IMR-90 (cell line): Measurements from ENCODE around the gene SLC35C1. TPM values are rescaled to one million over a fixed set of nuclear protein-coding genes. Genes with fewer than 3 reads are reported as not detected.

Experiments
- ATAC-seq: fragments of 200-7000 bp; cut with Tn5 transposase; 2 replicates; pipeline ENCODE4 v1.9.1; 2020; ENCODE audit warnings: low read depth, mild to moderate bottlenecking, moderate library complexity
- BruUV-seq: library from RNA; stranded (reverse); fragments of 400-500 nt; replicated peaks from 2 replicates; lab custom pipeline; 2021; lab: Mats Ljungman, UMichigan
- CTCF ChIA-PET: fragments of 300-600 bp; formaldehyde crosslinking; extraction: SDS; loops from one replicate; lab custom pipeline; 2021; ENCODE audit warnings: antibody characterized with exemption; lab: Yijun Ruan, JAX
- POLR2A ChIA-PET: fragments of 300-600 bp; sonication (Branson Sonifier 250); formaldehyde crosslinking; loops from one replicate; lab custom pipeline; 2022; ENCODE audit warnings: antibody characterized with exemption; ENCODE audit not compliant: unreplicated experiment; lab: Charles Lee
- DNase-seq: peaks from one replicate; pipeline ENCODE4 v3.0.0; 2013
- H2AFZ ChIP-seq: replicated peaks from 2 replicates; pipeline ENCODE3; 2013; ENCODE audit warnings: low read length, mild to moderate bottlenecking; ENCODE audit not compliant: poor library complexity
- H2AK5ac ChIP-seq: 2 replicates; pipeline ENCODE4 v1.6.1; 2013; ENCODE audit warnings: low read depth, low read length, inconsistent platforms
- H2AK9ac ChIP-seq: replicated peaks from 2 replicates; pipeline ENCODE3; 2013; ENCODE audit warnings: mild to moderate bottlenecking, low read depth, low read length, moderate library complexity; ENCODE audit not compliant: poor library complexity
- H2BK120ac ChIP-seq: 2 replicates; pipeline ENCODE4 v1.6.1; 2013; ENCODE audit warnings: low read depth, low read length, inconsistent platforms
- H2BK15ac ChIP-seq: 3 replicates; pipeline ENCODE4 v1.6.1; 2013; ENCODE audit warnings: low read depth, low read length, inconsistent platforms
- H2BK20ac ChIP-seq: 2 replicates; pipeline ENCODE4 v1.6.1; 2013; ENCODE audit warnings: low read depth, mild to moderate bottlenecking, inconsistent platforms, low read length, moderate library complexity
- H2BK5ac ChIP-seq: 2 replicates; pipeline ENCODE4 v1.6.1; 2013; ENCODE audit warnings: mild to moderate bottlenecking, low read depth, low read length, inconsistent platforms; ENCODE audit not compliant: poor library complexity, severe bottlenecking
- H3K14ac ChIP-seq: replicated peaks from 2 replicates; pipeline ENCODE4 v1.6.1; 2013; ENCODE audit warnings: low read depth, low read length, inconsistent platforms
- H3K18ac ChIP-seq: 2 replicates; pipeline ENCODE4 v1.6.1; 2013; ENCODE audit warnings: low read depth, low read length, control low read depth
- H3K23ac ChIP-seq: 2 replicates; pipeline ENCODE4 v1.6.1; 2013; ENCODE audit warnings: low read depth, low read length, inconsistent platforms
- H3K27ac ChIP-seq: 2 replicates; pipeline ENCODE4 v1.5.1; 2013; ENCODE audit warnings: mild to moderate bottlenecking, control low read depth, low read length; ENCODE audit not compliant: insufficient read depth
- H3K27me3 ChIP-seq: 2 replicates; pipeline ENCODE4 v1.6.1; 2013; ENCODE audit warnings: low read length; ENCODE audit not compliant: control insufficient read depth, insufficient read depth
- H3K36me3 ChIP-seq: 2 replicates; pipeline ENCODE4 v1.6.1; 2013; ENCODE audit warnings: low read length, mixed read lengths; ENCODE audit not compliant: control insufficient read depth, insufficient read depth
- H3K4ac ChIP-seq: 2 replicates; pipeline ENCODE4 v1.6.1; 2013; ENCODE audit warnings: low read depth, low read length, inconsistent platforms
- H3K4me1 ChIP-seq: 2 replicates; pipeline ENCODE4 v1.6.1; 2013; ENCODE audit warnings: low read length, mixed read lengths; ENCODE audit not compliant: control insufficient read depth, insufficient read depth
- H3K4me2 ChIP-seq: 2 replicates; pipeline ENCODE4 v1.6.1; 2013; ENCODE audit warnings: low read depth, mild to moderate bottlenecking, control low read depth, low read length, moderate library complexity
- H3K4me3 ChIP-seq: 2 replicates; pipeline ENCODE4 v1.5.1; 2013; ENCODE audit warnings: low read depth, mild to moderate bottlenecking, control low read depth, low read length, moderate library complexity; ENCODE audit not compliant: insufficient read depth
- H3K56ac ChIP-seq: 2 replicates; pipeline ENCODE4 v1.6.1; 2013; ENCODE audit warnings: low read length, inconsistent platforms; ENCODE audit not compliant: insufficient read depth; ENCODE audit errors: extremely low read depth
- H3K79me1 ChIP-seq, 2 experiments: 2 replicates each; pipeline ENCODE4 v1.6.1; 2013; ENCODE audit warnings: low read length in 2 of 2, inconsistent platforms in 1 of 2, low read depth in 1 of 2
- H3K9ac ChIP-seq: 2 replicates; pipeline ENCODE4 v1.6.1; 2013; ENCODE audit warnings: low read depth, low read length, control low read depth
- H3K9me1 ChIP-seq: 2 replicates; pipeline ENCODE4 v1.6.1; 2013; ENCODE audit warnings: low read length, inconsistent platforms; ENCODE audit not compliant: insufficient read depth
- H3K9me3 ChIP-seq: 2 replicates; pipeline ENCODE4 v1.6.1; 2013; ENCODE audit warnings: low read length; ENCODE audit not compliant: control insufficient read depth, insufficient read depth
- H4K20me1 ChIP-seq: 2 replicates; pipeline ENCODE4 v1.6.1; 2013; ENCODE audit warnings: low read length, inconsistent platforms; ENCODE audit not compliant: insufficient read depth
- H4K5ac ChIP-seq: 2 replicates; pipeline ENCODE4 v1.6.1; 2013; ENCODE audit warnings: mild to moderate bottlenecking, low read depth, low read length, control low read depth
- H4K8ac ChIP-seq, 2 experiments: 2 replicates each; pipeline ENCODE4 v1.6.1; 2013; ENCODE audit warnings: low read depth in 2 of 2, low read length in 2 of 2, control low read depth in 1 of 2, inconsistent platforms in 1 of 2
- H4K91ac ChIP-seq: 2 replicates; pipeline ENCODE4 v1.6.1; 2013; ENCODE audit warnings: low read depth, low read length, inconsistent platforms; ENCODE audit not compliant: insufficient read depth
- CEBPB ChIP-seq: IDR thresholded peaks from 2 replicates; pipeline ENCODE4 v1.6.1; 2012; ENCODE audit warnings: low read depth, low read length, improper control_type of control experiment
- CTCF ChIP-seq: conservative IDR thresholded peaks from 2 replicates; pipeline ENCODE4 v1.5.1; 2012; ENCODE audit warnings: mild to moderate bottlenecking, low read depth, low read length, improper control_type of control experiment
- FOS ChIP-seq: fragments of 150-350 bp; IDR thresholded peaks from 2 replicates; pipeline ENCODE4 v1.6.1; 2016; ENCODE audit warnings: low read depth, low read length
- MAFK ChIP-seq: IDR thresholded peaks from 2 replicates; pipeline ENCODE4 v1.6.1; 2012; ENCODE audit warnings: low read depth, low read length, improper control_type of control experiment
- MAZ ChIP-seq: IDR thresholded peaks from 2 replicates; pipeline ENCODE4 v1.6.1; 2012; ENCODE audit warnings: low read depth, mild to moderate bottlenecking, low read length, improper control_type of control experiment, moderate library complexity, borderline replicate concordance
- MXI1 ChIP-seq: IDR thresholded peaks from 2 replicates; pipeline ENCODE4 v1.6.1; 2012; ENCODE audit warnings: low read depth, mild to moderate bottlenecking, low read length, moderate library complexity, borderline replicate concordance
- RCOR1 ChIP-seq: IDR thresholded peaks from 2 replicates; pipeline ENCODE4 v1.6.1; 2012; ENCODE audit warnings: mild to moderate bottlenecking, low read length, improper control_type of control experiment; ENCODE audit not compliant: insufficient replicate concordance
- SMC3 ChIP-seq: fragments of 150-350 bp; IDR thresholded peaks from 2 replicates; pipeline ENCODE4 v1.6.1; 2016; ENCODE audit warnings: low read depth, mild to moderate bottlenecking, antibody characterized with exemption, low read length, moderate library complexity
- WGBS, 2 experiments: methylation state at CpG; one replicate each; pipeline versions ENCODE4 v1.1.5 to v1.1.7; 2013; ENCODE audit warnings: missing lambda C conversion rate in 2 of 2; ENCODE audit not compliant: insufficient read length in 1 of 2; ENCODE audit errors: extremely low coverage in 2 of 2; 5-methylcytosine and 5-hydroxymethylcytosine counted together
- dilution Hi-C: fragments of 300-500 bp; cut with HindIII; formaldehyde crosslinking; loops from one replicate; pipeline ENCODE4 v1.14.3; 2018; ENCODE audit warnings: low sequenced_read_pairs; ENCODE audit not compliant: unreplicated experiment
- in situ Hi-C: fragments of 300-500 bp; cut with MboI; formaldehyde crosslinking; loops from 3 replicates; pipeline ENCODE4 v1.14.3; 2019; ENCODE audit warnings: low sequenced_read_pairs, inconsistent platforms, mixed read lengths
- intact Hi-C: fragments of 100-400 bp; cut with micrococcal nuclease; formaldehyde crosslinking; loops from 2 replicates; pipeline ENCODE4 v1.10.0; 2022
- polyA plus RNA-seq, 3 experiments: library from polyadenylated mRNA; depleted of rRNA; stranded (reverse); fragments of >200 nt; gene quantifications; 2 replicates each; pipeline ENCODE4 v1.2.3, GENCODE V29; 2012; ENCODE audit warnings: low replicate concordance in 1 of 3
- total RNA-seq: library from RNA; depleted of rRNA; stranded (reverse); fragments of >200 nt; gene quantifications from 2 replicates; pipeline ENCODE4 v1.2.3, GENCODE V29; 2012

Gene SLC35C1
- total and polyA plus RNA-seq, 2 of the 4 experiments (the other 2 are of a cell fraction): 4.3 to 27.1 TPM

DNA sequence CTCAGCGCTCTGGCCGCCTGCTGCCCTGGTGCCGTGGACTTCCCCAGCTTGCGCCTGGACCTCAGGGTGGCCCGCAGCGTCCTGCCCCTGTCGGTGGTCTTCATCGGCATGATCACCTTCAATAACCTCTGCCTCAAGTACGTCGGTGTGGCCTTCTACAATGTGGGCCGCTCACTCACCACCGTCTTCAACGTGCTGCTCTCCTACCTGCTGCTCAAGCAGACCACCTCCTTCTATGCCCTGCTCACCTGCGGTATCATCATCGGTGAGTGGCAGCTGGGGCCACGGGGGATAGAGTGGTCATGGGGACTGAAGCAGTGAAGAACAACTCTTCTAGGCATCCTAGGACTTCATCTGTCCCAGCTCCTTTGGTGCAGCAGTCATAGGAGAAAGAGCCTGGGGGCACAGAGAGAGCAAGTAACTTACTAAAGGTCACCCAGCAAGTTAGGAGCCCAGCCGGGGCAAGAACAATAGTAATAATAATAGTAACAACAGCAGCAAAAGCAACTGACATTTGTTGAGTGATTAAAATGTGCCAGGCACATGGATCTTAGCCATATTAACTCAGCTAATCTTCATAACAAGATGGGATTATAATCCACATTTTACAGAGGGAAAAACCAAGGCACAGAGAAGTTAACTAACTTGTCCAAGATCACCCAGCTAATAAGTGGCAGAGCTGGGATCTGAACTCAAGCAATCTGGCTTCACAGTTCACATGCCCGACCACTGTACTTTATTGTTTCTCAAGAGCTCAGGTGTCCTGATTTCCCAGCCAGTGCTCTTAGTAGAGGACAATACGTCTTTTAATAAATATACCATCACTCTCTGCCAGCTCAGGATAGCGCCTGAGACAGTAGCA, 1.4 kb downstream of the SLC35C1 start (continued):
- no peak for TF ChIP-seq MAFK
- TF ChIP-seq RCOR1: no peak

DNA sequence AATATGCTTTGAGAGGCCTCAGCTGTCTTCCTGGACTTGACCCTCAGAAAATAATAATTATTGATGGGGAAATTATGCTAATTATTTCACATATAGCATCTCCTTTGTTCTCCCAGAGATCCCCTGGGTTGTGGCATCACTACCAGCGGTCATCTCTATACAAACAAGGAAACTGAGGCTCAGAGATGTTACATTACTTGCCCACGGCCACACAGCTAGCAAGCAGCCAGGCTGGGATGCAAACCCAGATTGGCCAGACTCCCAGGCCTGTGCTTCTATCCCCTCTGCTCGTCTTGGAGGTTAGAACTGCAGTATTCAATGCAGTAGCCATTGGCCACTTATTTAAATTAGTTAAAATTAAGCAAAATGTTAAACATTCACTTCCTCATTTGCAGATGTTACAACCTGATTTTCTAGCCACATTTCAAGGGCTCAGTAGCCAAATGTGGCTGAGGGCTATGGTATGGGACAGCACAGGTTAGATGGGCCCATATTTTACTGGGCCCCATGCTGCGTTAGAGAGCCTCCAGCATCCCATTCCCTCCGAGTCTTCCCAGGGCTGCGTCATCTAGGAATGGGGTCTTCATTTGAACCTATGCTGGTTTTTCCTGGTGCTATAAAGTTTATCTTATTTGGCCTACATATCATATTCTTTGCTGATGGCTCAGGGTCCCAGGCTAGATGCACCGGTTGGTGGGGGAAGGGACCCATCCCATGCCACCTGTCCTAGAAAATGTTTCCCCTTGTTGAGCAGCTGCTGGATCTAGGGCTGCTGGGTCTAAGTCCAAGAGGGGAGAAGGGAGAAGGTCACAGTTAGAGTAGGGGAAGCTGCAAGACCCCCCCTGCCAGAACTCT, 2.2 kb downstream of the SLC35C1 start:
- H3K14ac ChIP-seq: no peak overlapping the region
- H4K5ac ChIP-seq: no peak overlapping the region
- intact Hi-C loops (no loop called here), dilution Hi-C loops (no loop called here), in situ Hi-C loops (loop anchor here (25.0 kb wide), 1 partner anchor 1245 kb away; the partner anchor contains the start of gene CD82)
- no peak overlapping the region for H2BK20ac ChIP-seq
- ATAC-seq (no peak), DNase-seq (no peak)
- no peak overlapping the region for H3K23ac ChIP-seq
- H3K9ac ChIP-seq: peak overlapping the region; percentile 46
- H2BK120ac ChIP-seq: no peak overlapping the region
- no peak overlapping the region for H2AK5ac ChIP-seq
- no peak overlapping the region for H2AFZ ChIP-seq
- peaks cover 42 to 58% of the 10 kb centered on the region in 2 experiments for H3K79me1 ChIP-seq
- peaks cover 27% of the 10 kb centered on the region for H3K9me1 ChIP-seq
- no peaks in the 10 kb centered on the region for H3K27me3 ChIP-seq
- no peak overlapping the region for H4K91ac ChIP-seq
- ChIA-PET CTCF (no interaction called here), POLR2A (no interaction called here)
- H3K18ac ChIP-seq: no peak overlapping the region
- no peak overlapping the region for H2BK5ac ChIP-seq
- H3K4ac ChIP-seq: no peak overlapping the region
- BruUV-seq: no TSS peak
- no peak overlapping the region for H4K8ac ChIP-seq
- H3K27ac ChIP-seq: no peak overlapping the region
- peak overlapping the region; percentile 96 for H3K4me2 ChIP-seq
- H3K4me1 ChIP-seq: peaks cover 20% of the 10 kb centered on the region
- WGBS, 2 experiments: no CpG with 5 or more reads among the region's 7 CpGs
- no peak overlapping the region for H2AK9ac ChIP-seq
- no peak overlapping the region for H3K56ac ChIP-seq
- 0 out of 2 replicates have a peak overlapping the region, but pooled peaks have one; percentile 19 for H3K4me3 ChIP-seq
- TF ChIP-seq CEBPB (no peak), FOS (no peak), SMC3 (no peak), MAZ (no peak), CTCF (no peak), MXI1 (no peak), RCOR1 (no peak)
- H2BK15ac ChIP-seq: no peak overlapping the region
- peaks cover 35% of the 10 kb centered on the region for H4K20me1 ChIP-seq
- H3K9me3 ChIP-seq: no peaks in the 10 kb centered on the region
- peaks cover 33% of the 10 kb centered on the region for H3K36me3 ChIP-seq
